Mesenchymal stem cell (in vitro differentiated cells and primary cell): Measurements from ENCODE around the gene AGPAT1.
A peak's percentile ranks its signal among the peaks of the same experiment; 100 is the strongest.

ENCODE experiments used
- DNase-seq: peaks from one replicate; pipeline ENCODE4 v3.0.0-alpha.2; 2013
- H2AFZ ChIP-seq: one replicate; pipeline ENCODE4 v1.6.1; 2013; ENCODE audit warnings: low read depth, mild to moderate bottlenecking, control low read depth, inconsistent platforms, low read length, moderate library complexity
- H2AK5ac ChIP-seq: 2 replicates; pipeline ENCODE4 v1.6.1; 2013; ENCODE audit warnings: low read length, moderate library complexity, mild to moderate bottlenecking, inconsistent platforms; ENCODE audit not compliant: severe bottlenecking
- H2BK120ac ChIP-seq: one replicate; pipeline ENCODE4 v1.6.1; 2013; ENCODE audit warnings: low read depth, mild to moderate bottlenecking, inconsistent platforms, low read length, moderate library complexity
- H2BK12ac ChIP-seq, 2 experiments: one replicate each; pipeline ENCODE4 v1.6.1; 2013; ENCODE audit warnings: inconsistent platforms in 2 of 2, low read length in 2 of 2, mild to moderate bottlenecking in 2 of 2, moderate library complexity in 2 of 2, control low read depth in 1 of 2
- H2BK15ac ChIP-seq: one replicate; pipeline ENCODE4 v1.6.1; 2013; ENCODE audit warnings: mild to moderate bottlenecking, low read depth, inconsistent platforms; ENCODE audit not compliant: poor library complexity, severe bottlenecking
- H2BK5ac ChIP-seq: 2 replicates; pipeline ENCODE4 v1.6.1; 2013; ENCODE audit warnings: low read depth, mild to moderate bottlenecking, low read length, control low read depth, inconsistent platforms; ENCODE audit not compliant: poor library complexity, severe bottlenecking
- H3K14ac ChIP-seq, 2 experiments: one replicate each; pipeline ENCODE4 v1.6.1; 2013; ENCODE audit warnings: inconsistent platforms in 2 of 2, low read length in 2 of 2, control low read depth in 1 of 2, mild to moderate bottlenecking in 1 of 2, moderate library complexity in 1 of 2
- H3K18ac ChIP-seq, 2 experiments: one replicate each; pipeline ENCODE4 v1.6.1; 2013; ENCODE audit warnings: inconsistent platforms in 2 of 2, low read length in 2 of 2, control low read depth in 1 of 2, low read depth in 1 of 2, mild to moderate bottlenecking in 1 of 2
- H3K23ac ChIP-seq, 2 experiments: one replicate each; pipeline ENCODE4 v1.6.1; 2013; ENCODE audit warnings: inconsistent platforms in 2 of 2, low read length in 2 of 2, mild to moderate bottlenecking in 2 of 2, moderate library complexity in 2 of 2, control low read depth in 1 of 2
- H3K27ac ChIP-seq: 2 replicates; pipeline ENCODE4 v1.5.1; 2013; ENCODE audit warnings: mild to moderate bottlenecking, moderate library complexity, low read length, control low read depth, inconsistent platforms; ENCODE audit not compliant: poor library complexity, severe bottlenecking
- H3K27me3 ChIP-seq, 2 experiments: 2 replicates each; pipeline versions ENCODE4 v1.6.1 to v1.7.0; 2013; ENCODE audit warnings: low read length in 2 of 2, mild to moderate bottlenecking in 2 of 2, moderate library complexity in 2 of 2, control low read depth in 1 of 2, inconsistent platforms in 1 of 2; ENCODE audit not compliant: control insufficient read depth in 1 of 2, insufficient read depth in 1 of 2
- H3K36me3 ChIP-seq, 2 experiments: 2 replicates each; pipeline versions ENCODE4 v1.6.1 to v1.7.0; 2013; ENCODE audit warnings: low read length in 2 of 2, control low read depth in 1 of 2, inconsistent platforms in 1 of 2, low read depth in 1 of 2, mild to moderate bottlenecking in 1 of 2; ENCODE audit not compliant: insufficient read depth in 2 of 2, control insufficient read depth in 1 of 2
- H3K4ac ChIP-seq, 2 experiments: one replicate each; pipeline ENCODE4 v1.6.1; 2013; ENCODE audit warnings: inconsistent platforms in 2 of 2, low read length in 2 of 2, mild to moderate bottlenecking in 2 of 2, moderate library complexity in 2 of 2, control low read depth in 1 of 2, low read depth in 1 of 2
- H3K4me1 ChIP-seq: 2 replicates; pipeline ENCODE4 v1.6.1; 2013; ENCODE audit warnings: low read depth, low read length, control low read depth; ENCODE audit not compliant: control insufficient read depth, insufficient read depth
- H3K4me2 ChIP-seq: 2 replicates; pipeline ENCODE4 v1.6.1; 2013; ENCODE audit warnings: low read length, mild to moderate bottlenecking, inconsistent platforms; ENCODE audit not compliant: poor library complexity, severe bottlenecking
- H3K4me3 ChIP-seq, 2 experiments: 2 replicates each; pipeline versions ENCODE4 v1.5.1 to v1.7.0; 2013; ENCODE audit warnings: low read length in 2 of 2, mild to moderate bottlenecking in 2 of 2, control low read depth in 1 of 2, low read depth in 1 of 2; ENCODE audit not compliant: insufficient read depth in 1 of 2
- H3K79me1 ChIP-seq: replicated peaks from 2 replicates; pipeline ENCODE4 v1.6.1; 2013; ENCODE audit warnings: mild to moderate bottlenecking, control low read depth, low read length, inconsistent platforms; ENCODE audit not compliant: poor library complexity, severe bottlenecking
- H3K9ac ChIP-seq: 2 replicates; pipeline ENCODE4 v1.7.0; 2013; ENCODE audit warnings: mild to moderate bottlenecking, low read length, moderate library complexity
- H3K9me3 ChIP-seq: 2 replicates; pipeline ENCODE4 v1.7.0; 2013; ENCODE audit warnings: mild to moderate bottlenecking, low read length; ENCODE audit not compliant: control insufficient read depth
- H4K8ac ChIP-seq: one replicate; pipeline ENCODE4 v1.6.1; 2013; ENCODE audit warnings: inconsistent platforms, mild to moderate bottlenecking, low read length, moderate library complexity
- H4K91ac ChIP-seq: one replicate; pipeline ENCODE4 v1.6.1; 2013; ENCODE audit warnings: mild to moderate bottlenecking, low read length, inconsistent platforms
- WGBS: methylation state at CpG from one replicate; pipeline ENCODE4 v1.1.7; 2013; ENCODE audit warnings: mixed read lengths; 5-methylcytosine and 5-hydroxymethylcytosine counted together

AGPAT1 gene

GRCh38 chr6:32177183-32177787 lies 1.4 kb upstream of the AGPAT1 start:
- no peak overlapping the region for H3K14ac ChIP-seq
- peak overlapping the region; percentile 99 for H3K27ac ChIP-seq
- peak overlapping the region; percentile 39 to 99 for H3K4me3 ChIP-seq
- under 1% methylated on average over 20 of the region's 20 CpGs for WGBS
- peak overlapping the region; percentile 92 for H3K9ac ChIP-seq
- H3K4ac ChIP-seq = peak overlapping the region in 1 of 2 experiments; percentile 77
- no peaks in the 10 kb centered on the region for H3K9me3 ChIP-seq
- H2BK120ac ChIP-seq = peak overlapping the region; percentile 42
- H2BK5ac ChIP-seq = no peak overlapping the region
- peaks cover 22 to 23% of the 10 kb centered on the region in 2 experiments for H3K36me3 ChIP-seq
- peak overlapping the region; percentile 55 for H2AK5ac ChIP-seq
- peaks cover 20% of the 10 kb centered on the region for H3K4me1 ChIP-seq
- H4K91ac ChIP-seq = peak overlapping the region; percentile 70
- H3K18ac ChIP-seq = peak overlapping the region; percentile 58 to 90
- H2BK12ac ChIP-seq = no peak overlapping the region
- H3K79me1 ChIP-seq = peaks cover 41% of the 10 kb centered on the region
- DNase-seq = no peak
- H2BK15ac ChIP-seq = peak overlapping the region; percentile 54
- H3K27me3 ChIP-seq = no peaks in the 10 kb centered on the region
- H2AFZ ChIP-seq = no peak overlapping the region
- H3K4me2 ChIP-seq = peak overlapping the region; percentile 85
- peak overlapping the region; percentile 94 for H4K8ac ChIP-seq
- H3K23ac ChIP-seq = no peak overlapping the region

GRCh38 chr6:32176476-32177182 lies 745 bp upstream of the AGPAT1 start:
- no peak overlapping the region for H2AFZ ChIP-seq
- peak overlapping the region; percentile 10 to 77 for H3K4ac ChIP-seq
- peak overlapping the region; percentile 94 for H4K8ac ChIP-seq
- H2BK120ac ChIP-seq = peak overlapping the region; percentile 36
- no peaks in the 10 kb centered on the region for H3K27me3 ChIP-seq
- peak overlapping the region; percentile 58 to 90 for H3K18ac ChIP-seq
- H2BK15ac ChIP-seq = no peak overlapping the region
- 24% methylated on average over 5 of the region's 5 CpGs for WGBS
- H2AK5ac ChIP-seq = peak overlapping the region; percentile 51
- peaks cover 36% of the 10 kb centered on the region for H3K79me1 ChIP-seq
- H4K91ac ChIP-seq = peak overlapping the region; percentile 16
- peaks cover 17 to 18% of the 10 kb centered on the region in 2 experiments for H3K36me3 ChIP-seq
- H3K27ac ChIP-seq = peak overlapping the region; percentile 99
- no peak overlapping the region for H3K14ac ChIP-seq
- H2BK12ac ChIP-seq = no peak overlapping the region
- H3K9me3 ChIP-seq = no peaks in the 10 kb centered on the region
- peak; percentile 84 for DNase-seq
- peak overlapping the region; percentile 85 for H3K4me2 ChIP-seq
- H3K9ac ChIP-seq = peak overlapping the region; percentile 92
- peak overlapping the region in 1 of 2 experiments; percentile 99 for H3K4me3 ChIP-seq
- H2BK5ac ChIP-seq = no peak overlapping the region
- peaks cover 20% of the 10 kb centered on the region for H3K4me1 ChIP-seq
- no peak overlapping the region for H3K23ac ChIP-seq

DNA sequence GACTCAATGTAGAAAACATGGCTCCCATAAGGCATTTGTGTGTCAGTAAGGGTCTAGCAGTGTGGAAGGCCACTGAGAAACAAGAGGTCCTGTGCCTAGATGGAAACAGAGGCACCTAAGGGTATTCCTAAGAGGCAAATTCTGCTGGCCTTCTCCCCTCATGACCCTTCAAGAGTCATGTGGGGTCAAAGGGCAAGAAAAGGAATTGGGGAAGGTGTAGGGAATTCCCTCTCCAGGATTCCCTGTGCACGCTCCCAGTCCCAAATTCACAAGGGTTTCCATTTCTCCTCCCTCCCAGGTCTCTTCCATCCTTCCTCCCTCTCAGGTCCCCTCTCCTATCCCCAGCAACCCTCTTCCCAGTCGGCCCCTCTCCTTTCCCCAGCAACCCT lies 568 bp downstream of the AGPAT1 start:
- Histone ChIP-seq H3K4me1 (peaks cover 22% of the 10 kb centered on the region), H3K27ac (no peak overlapping the region), H3K4me2 (peak overlapping the region; percentile 89), H2BK120ac (peak overlapping the region; percentile 86), H2BK5ac (peak overlapping the region; percentile 33), H3K4me3 (peak overlapping the region; percentile 99 to 100), H3K9ac (peak overlapping the region; percentile 92), H2BK12ac (peak overlapping the region in 1 of 2 experiments; percentile 74), H3K4ac (peak overlapping the region; percentile 15 to 34), H4K91ac (peak overlapping the region; percentile 97), H2AFZ (no peak overlapping the region), H4K8ac (no peak overlapping the region), H3K79me1 (peaks cover 36% of the 10 kb centered on the region), H2AK5ac (no peak overlapping the region), H3K23ac (peak overlapping the region in 1 of 2 experiments; percentile 34), H3K14ac (peak overlapping the region in 1 of 2 experiments; percentile 91), H3K27me3 (no peaks in the 10 kb centered on the region), H3K18ac (peak overlapping the region; percentile 97 to 99), H3K9me3 (no peaks in the 10 kb centered on the region), H3K36me3 (peaks cover 16 to 18% of the 10 kb centered on the region in 2 experiments), H2BK15ac (no peak overlapping the region)
- 7% methylated on average over 2 of the region's 2 CpGs for WGBS
- DNase-seq = no peak

DNA sequence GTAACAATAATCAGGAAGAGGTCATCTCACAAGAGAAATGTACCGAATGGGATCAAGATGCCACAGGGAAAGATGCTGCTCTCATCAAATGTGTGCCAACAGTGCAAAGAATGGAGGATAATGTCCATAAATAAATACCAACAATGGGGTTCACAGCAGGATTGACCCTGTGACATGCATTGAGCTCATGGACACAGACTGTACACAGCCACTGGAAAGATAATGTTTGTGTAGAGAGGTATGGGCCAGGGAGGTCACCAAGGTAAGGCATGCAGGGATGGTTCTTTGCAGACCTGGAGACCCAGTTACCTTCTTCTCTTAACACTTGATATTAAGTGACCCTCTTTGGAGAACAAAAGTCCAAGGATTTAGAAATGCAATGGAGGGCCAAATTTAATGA lies 1.5 kb downstream of the AGPAT1 start:
- H3K18ac ChIP-seq = no peak overlapping the region
- H2BK12ac ChIP-seq = no peak overlapping the region
- H2BK15ac ChIP-seq = no peak overlapping the region
- H2AK5ac ChIP-seq = no peak overlapping the region
- H2AFZ ChIP-seq = no peak overlapping the region
- H3K79me1 ChIP-seq = peaks cover 31% of the 10 kb centered on the region
- H3K4me2 ChIP-seq = no peak overlapping the region
- 100% methylated on average over 1 of the region's 1 CpG for WGBS
- no peak overlapping the region for H4K8ac ChIP-seq
- no peak overlapping the region for H3K4ac ChIP-seq
- H3K4me1 ChIP-seq = peaks cover 20% of the 10 kb centered on the region
- peak overlapping the region in 1 of 2 experiments; percentile 99 for H3K4me3 ChIP-seq
- DNase-seq = no peak
- no peak overlapping the region for H3K9ac ChIP-seq
- H2BK120ac ChIP-seq = no peak overlapping the region
- no peak overlapping the region for H3K23ac ChIP-seq
- H3K27ac ChIP-seq = no peak overlapping the region
- no peak overlapping the region for H4K91ac ChIP-seq
- no peak overlapping the region for H2BK5ac ChIP-seq
- no peaks in the 10 kb centered on the region for H3K27me3 ChIP-seq
- peaks cover 20 to 21% of the 10 kb centered on the region in 2 experiments for H3K36me3 ChIP-seq
- H3K9me3 ChIP-seq = no peaks in the 10 kb centered on the region
- H3K14ac ChIP-seq = no peak overlapping the region
